HG02973 (cell line): ENCODE measurements around the gene ASTN2.
"Not testable (repeated sequence)": the region's sequence is repeated elsewhere in the genome, so short reads cannot be mapped to it uniquely, and the experiment has no call there.

Experiments used
- ATAC-seq: cut with Tn5 transposase; IDR thresholded peaks from one replicate; pipeline ENCODE4 v1.9.1; 2021; ENCODE audit warnings: moderate library complexity; ENCODE audit not compliant: unreplicated experiment

The ASTN2 gene

DNA sequence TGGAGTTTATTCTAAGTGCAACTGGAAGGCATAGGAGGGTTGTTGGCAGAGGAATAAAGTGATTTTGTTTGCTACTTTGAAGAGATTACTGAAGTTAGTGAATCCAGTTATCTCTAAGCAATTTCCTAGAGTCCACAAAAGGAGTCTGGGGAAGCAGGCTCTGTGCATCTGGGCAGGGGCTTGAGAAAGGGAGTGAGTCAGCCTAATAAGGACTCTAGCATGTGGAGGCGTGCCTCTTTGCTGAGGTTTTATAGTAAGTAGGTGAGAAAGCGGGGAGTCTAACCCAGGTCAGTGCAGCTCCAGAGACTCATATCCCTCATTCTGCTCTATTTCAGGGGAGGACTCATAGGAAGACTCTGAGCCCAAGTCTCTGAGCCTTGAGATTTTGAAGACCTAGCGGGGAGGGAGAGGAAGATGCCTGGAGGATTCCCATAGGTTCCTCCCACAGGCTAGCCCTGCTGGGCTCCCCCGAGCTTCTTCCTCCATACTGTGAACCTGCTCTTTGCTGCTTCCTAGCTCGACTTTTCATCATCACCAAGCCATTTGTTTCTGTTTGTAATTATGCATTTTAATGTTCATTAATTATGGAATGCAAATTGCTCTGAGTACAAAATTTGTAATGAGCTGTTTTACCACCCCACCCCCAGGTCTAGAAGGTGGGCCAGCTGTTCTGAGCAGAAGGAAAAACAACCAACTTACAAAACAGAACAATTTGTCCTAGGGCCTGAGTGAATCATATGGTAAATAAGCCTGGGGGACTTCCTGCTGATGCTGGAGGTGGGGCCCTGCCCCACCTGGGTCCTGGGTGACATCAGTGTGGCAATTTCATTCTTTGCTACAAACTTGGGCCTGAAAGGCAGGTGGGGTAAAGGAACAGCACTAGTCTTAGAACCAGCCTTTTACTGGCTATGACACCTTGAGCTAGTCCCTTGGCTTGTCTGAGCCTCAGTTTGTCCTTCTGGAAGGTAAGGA lies 577.6 kb downstream of the ASTN2 start:
- ATAC-seq: no peak

DNA sequence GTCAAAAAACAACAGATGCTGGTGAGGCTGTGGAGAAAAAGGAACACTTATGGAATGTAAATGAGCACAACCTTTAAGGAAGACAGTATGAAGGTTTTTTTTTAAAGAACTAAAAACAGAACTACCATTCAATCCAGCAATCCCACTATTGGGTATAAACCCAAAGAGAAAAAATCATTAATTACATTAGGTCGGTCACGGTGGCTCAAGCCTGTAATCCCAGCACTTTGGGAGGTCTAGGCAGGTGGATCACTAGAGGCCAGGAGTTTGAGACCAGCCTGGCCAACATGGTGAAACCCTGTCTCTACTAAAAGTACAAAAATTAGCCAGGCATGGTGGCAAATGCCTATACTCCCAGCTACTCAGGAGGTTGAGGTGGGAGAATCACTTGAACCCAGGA lies 584.5 kb downstream of the ASTN2 start:
- not testable (repeated sequence) for ATAC-seq

DNA sequence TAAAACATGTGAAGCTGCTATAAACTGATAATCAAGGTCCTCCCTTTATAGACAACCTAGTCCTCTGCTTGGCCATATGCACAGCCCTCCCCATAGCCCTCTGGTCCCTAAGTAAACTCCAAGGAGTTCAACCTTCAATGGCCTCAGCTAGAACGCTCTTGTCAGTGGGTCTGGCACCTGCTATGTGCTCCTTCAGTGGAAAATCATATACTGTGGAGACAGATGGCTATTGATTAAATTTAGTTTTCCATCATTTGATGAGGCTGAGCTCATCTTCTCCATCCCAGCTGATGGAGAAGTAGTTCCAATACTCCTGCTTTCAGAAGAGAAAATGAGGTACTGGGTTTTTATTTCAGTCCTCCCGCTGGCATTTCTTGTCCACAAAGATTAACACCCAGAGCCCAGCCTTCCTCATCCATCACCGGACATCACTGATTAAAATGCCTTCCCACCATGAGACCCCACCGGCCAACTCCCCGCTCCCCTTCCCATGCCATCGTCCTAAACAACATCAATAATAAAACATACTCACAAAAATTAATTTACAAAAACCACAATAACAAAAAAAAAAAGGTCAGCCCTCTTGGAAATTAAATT lies 593.1 kb downstream of the ASTN2 start:
- ATAC-seq: no peak

DNA sequence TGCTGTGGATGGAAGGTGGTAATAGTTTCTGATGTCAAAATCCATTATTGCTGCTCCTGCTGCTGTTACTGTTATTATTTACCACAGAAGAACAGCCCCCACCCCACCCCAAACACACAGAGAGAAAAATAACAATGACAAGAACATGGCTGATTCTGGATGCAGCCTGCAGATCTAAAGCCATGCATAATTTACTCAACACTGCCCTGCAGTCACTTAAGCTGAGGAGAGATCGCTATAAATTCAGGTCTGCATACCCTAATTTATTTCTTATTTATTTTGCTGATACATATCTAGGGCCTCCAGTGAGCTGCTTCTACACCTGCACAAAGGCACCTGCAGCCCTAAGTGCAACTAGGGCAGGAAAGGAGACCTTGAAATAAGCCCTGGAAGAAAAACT lies 595.7 kb downstream of the ASTN2 start:
- ATAC-seq: no peak

DNA sequence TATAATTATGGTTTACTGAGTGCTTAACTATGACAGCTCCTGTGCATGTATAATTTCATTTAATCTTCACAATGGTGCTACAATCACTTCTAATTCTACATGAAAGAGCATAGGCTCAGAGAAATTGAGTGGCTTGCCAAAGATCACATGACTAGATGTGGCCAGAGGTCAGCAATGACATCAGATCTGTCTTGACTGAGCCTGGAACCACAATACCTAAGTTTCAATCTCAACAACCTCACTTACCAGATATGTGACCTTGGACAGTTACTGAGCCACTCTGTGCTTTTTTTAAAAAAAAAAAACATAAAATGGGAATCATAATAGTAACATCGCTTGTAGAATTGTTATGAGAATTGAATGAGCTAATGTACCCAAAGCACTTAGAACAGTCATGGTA lies 597.1 kb downstream of the ASTN2 start:
- no peak for ATAC-seq

DNA sequence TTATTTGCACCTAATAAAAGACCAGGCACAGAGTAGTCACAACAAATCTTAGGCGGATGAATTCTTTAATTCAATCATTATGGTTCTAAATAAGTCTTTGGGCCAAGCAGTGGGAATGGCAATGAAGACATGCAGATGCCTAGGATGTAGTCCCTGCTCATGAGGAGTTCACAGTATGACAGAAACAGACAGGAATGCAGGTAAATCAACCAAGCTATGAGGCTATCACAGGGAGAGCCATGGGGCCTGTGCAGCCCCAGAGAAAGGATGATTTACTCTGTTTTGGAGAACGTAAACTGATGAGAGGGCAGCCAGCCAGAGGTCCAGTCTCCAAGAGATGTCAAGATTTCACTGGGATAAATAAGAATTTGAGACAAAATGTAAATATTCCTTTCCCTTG lies 598.4 kb downstream of the ASTN2 start:
- ATAC-seq: no peak

DNA sequence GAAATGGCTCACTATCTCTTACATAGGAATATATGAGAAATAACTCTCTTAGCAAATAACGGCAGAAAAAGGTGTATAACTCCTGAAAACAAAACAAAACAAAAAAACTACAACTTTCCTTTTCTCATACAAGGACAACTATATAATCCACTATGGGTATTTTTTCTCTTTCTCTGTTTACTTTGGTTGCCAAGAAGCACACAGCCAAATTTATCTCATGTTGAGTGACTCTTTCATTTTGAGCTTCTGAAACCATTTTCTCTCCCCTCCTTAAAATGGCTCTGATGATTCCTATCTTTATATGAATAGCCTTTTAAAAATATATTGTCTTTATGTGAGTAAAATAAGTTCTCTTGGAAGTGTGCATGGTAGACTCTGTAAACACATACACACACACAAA lies 599.0 kb downstream of the ASTN2 start:
- no peak for ATAC-seq

DNA sequence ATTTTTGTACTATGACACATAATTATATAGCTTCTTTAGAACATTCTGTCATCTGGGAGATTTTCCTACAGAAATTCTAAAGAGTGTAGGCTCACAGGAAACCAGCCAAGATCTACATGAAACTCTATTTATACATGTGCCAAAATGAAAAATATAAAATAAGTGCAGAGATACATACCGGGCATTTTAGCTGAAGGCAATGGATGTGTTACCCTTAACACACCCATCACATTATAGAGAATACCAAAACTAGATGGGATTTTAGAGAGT lies 601.9 kb downstream of the ASTN2 start:
- no peak for ATAC-seq

DNA sequence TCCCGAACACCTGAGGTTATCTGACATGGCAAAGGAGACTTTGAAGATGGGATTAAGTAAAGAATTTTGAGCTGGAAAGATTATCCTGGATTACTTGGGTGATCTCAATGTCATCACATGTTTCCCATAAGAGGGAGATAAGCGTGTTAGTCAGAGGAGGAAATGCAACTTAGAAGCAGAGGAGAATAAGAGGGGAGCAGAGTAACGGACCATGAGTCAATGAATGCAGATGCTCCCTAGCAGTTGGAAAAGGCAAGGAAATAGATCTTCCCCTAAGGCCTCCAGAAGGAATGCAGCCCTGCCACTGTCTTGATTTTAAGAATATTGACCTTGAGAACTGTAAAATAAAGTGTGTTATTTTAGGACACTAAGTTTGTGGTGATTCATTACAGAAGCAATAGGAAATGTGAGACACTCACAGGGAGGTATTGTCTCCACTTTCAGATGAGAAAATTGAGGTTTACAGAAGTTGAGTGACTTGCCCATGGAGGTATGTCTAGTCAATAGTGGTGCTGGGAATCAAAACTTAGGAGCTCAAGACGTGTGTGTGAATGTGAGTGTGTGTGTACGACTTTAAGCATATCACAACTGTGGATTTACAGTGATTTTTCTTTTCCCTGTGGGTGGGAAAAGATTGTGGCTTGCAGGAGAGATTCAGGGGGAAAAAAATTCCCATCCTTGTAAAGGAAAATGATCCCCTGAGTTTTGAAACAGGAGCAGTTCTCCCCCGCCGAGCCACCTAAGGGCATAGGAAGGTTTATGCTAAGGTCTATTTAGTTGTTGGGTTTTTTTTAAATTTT lies 602.4 kb downstream of the ASTN2 start:
- ATAC-seq: no peak

DNA sequence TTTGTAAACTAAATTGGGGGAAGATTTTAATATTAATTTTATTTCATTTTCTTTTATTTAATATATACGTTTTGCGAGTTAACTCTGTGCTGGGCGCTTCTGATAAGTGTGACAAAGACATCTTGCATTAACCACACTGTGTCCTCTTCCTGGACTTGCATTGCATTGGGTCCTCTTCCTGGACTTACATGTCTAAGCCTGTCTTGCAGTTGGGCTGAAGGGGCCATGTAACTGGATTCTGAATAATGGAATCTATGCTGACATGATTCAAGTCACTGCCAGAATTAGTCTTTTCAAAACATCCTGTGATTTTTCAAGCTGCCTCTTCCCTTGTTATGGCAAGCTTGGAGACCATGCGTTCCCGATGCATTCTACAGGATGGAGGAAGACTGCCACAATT lies 605.2 kb downstream of the ASTN2 start:
- no peak for ATAC-seq

DNA sequence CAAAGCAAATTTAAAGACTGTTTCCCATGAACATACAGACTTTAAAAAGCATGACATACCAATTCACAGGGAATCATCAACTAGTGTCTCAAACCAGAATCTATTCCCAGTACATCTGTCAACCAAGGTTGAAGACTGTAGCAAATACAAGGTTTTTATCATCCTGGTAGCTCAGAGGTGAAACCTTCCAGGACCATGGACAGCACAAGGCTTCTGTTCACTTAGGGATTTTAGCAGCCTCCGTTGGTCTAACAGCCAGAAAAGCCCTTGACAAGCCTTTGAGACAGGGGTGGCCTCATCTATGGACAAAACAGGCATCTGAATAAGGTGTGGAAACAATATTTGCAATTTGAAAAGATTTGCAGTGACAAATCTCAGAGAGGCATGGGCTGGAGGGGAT lies 608.8 kb downstream of the ASTN2 start:
- ATAC-seq: no peak

DNA sequence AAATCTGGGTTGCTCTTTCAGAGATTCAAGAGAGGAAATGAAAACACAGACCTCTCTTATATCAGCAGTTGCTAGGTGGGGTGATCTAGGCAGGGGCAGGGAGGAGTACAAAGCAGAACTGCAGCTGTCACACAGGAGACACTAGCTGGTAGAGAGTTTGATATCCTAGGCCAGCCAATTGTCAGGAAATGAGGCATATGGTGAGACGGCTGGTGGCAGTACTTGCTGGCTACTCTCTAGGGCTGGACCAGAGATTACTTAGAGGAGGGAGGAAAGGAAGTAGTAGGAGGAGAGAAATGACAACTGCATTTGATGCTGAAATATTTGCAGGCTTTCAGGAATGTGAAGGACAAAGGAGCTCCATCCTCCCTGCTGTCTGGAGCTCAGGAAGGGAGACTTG lies 614.0 kb downstream of the ASTN2 start:
- ATAC-seq: no peak

DNA sequence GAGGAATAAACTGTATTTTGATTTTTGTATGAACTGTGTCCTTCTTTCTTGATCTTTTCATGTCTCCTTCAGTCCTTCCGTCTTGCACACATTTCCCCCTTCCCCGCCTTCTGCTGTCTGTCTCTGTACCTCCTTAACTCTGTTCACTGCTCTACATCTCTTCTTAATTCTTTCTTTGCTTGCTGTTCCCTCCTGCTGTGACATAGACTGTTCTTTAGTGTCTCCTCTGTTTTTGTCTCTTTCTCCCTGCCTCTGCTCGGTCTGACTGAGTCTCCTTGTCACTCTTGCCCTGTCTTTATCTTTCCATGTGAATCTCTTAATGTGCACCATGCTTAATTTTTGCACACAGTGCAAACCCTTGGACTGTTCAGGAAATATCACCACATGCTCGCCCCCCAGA lies 614.8 kb downstream of the ASTN2 start:
- no peak for ATAC-seq

DNA sequence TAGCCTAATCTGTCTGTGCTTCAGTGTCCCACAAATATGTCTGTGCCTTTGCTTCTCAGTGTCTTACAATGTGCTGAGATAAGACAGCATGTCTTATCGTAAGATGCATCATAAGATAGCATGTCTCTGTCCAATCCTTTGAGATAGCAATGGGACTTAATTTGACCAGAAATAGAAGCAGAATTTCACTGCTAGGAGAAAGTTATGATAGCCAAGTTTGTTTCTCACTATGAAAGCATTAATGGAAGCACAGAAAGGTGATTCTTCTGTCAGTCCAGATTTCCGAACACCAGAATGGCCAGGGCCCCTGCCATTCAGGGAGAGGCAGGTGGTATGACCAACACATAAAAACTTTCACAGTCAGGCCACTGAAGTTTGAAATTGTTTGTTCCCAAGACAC lies 616.3 kb downstream of the ASTN2 start:
- no peak for ATAC-seq

DNA sequence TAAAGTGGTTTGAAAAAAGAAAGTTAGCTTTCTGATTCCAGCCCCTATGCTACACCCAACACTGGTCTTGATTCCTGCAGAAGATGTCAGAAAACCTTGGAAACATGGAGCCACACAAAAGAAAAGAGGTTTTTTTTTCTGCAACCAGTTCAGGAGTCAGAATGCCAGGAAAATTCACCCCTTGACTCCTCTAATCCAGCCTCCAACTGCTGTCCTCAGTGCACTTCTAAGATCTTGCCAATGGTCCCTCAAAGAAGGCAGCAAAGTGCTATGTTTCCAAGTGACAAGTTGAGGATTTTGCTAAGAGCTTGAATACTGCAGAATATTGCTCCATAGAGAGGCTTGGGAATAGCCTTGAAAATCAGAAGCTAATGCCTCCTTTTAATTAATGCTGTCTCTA lies 617.6 kb downstream of the ASTN2 start:
- ATAC-seq: no peak

DNA sequence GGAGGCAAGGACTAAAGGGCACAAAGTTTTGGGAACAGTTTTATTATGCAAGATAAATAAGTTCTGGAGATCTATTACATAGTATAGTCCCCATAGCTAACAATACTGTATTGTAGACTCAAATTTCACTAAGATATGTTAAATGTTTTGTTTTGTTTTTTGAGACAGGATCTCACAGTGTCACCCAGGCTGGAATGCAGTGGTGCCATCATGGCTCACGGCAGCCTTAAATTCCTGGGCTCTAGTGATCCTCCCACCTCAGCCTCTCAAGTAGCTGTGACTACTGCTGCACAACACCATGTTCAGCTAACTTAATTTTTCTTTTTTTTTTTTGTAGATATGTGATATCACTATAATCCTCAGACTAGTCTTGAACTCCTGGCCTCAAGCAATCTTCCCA lies 618.2 kb downstream of the ASTN2 start:
- no peak for ATAC-seq

DNA sequence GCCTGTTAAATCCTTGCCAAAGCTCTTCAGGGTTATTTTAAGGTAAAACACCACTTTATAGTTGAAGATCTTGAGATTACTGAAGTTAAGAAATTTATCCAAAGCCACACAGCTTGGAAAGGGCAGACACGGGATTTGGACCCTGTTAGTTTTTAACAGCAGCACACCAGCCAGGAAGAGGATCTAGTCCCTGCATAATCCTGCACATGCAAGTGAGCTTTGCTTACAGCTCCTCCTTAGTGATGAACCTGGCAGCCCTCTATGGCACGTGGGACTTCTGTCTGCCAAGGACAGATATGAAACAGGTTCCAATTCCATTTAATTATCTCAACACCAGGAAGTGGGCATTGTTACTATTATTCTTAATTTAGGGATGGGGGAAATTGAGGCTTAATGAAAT lies 619.0 kb downstream of the ASTN2 start:
- ATAC-seq: no peak

DNA sequence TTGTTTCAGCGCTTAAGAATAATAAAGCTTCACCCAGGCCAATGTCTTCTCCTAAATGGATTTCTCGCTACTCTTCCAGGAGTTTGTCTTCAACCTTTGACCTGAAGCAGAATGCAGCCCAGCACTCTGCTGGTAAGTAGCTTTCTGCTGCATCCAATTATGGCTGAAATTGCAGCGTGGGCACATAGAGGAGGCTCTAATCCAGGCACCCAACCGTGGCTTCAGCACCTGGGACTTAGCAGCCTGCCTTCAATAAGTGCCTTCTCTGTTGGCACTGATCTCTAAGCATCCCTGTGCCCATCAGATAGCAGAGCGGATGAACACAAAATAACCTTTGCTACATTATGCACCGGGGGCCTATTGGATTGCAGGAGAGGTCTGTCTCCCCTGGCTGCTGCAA lies 622.6 kb downstream of the ASTN2 start:
- no peak for ATAC-seq

DNA sequence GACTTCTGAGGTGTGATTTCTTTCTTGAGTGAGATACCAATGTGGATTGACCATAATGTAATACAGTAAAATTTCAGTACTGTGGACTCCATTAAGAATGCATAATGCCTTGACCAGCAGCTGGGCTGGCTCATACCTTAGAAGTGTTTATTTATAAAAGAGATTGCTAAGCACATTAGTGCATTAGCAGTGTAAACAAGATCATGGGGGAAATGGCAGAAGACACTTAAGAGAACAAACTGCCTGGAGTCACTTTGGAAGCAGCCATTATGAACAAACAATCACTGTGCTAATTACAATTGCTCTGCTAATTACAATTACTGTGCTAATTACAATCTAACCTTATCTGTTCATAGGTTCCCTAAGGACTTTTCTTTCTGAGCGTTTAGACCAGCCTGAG lies 623.5 kb downstream of the ASTN2 start:
- no peak for ATAC-seq

DNA sequence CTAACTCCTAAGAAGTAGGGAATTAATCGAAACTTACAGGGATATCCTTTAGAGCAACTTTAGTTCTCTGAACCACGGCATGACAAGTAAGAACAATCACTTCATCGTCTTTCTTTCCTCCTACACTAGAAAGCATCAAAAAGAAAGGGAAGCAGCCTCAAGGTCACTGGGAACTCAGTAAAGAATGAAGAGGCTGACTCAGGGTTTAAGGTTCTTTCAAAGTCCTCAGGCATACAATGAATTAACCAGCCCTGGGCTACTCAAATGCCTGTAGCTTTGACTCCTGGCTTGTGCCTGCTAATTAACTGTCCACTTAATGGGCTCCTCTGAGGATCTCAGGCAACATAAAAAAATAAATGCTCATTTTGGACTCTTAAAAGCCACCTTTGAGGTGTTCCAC lies 625.8 kb downstream of the ASTN2 start:
- no peak for ATAC-seq

DNA sequence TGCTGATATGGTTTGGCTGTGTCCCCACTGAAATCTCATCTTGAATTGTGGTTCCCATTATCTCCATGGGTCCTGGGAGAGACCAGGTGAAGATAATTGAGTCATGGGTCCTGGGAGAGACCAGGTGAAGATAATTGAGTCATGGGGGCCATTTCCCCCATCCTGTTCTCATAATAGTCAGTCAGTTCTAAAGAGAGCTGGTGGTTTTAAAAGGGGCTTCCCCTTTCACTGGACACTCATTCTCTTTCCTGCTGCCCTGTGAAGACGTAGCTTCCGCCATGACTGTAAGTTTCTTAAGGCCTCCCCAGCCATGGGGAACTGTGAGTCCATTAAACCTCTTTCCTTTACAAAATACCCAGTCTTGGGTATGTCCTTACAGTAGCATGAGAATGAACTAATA lies 628.1 kb downstream of the ASTN2 start:
- no peak for ATAC-seq

DNA sequence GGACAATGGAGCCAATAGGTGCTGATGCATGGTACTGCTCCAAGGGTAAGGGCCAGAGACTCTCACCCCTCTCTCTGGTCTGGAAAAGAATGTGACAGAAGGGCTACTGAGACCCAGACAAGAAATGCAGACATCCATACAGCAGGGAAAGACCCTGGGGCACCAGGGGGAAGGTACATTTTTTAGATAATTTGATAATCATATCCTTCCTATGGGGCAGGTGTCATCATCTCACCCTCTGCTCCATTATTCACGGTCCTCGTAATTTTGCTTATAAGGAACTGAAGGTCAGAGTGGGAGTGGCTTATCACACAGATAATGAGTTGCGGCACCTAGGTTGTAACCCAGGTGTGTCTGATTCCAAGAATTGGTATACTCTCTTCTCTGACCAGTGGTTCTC lies 637.7 kb downstream of the ASTN2 start:
- ATAC-seq: no peak
